GM12878 (cell line): ENCODE results near the gene MIA2. TPM values are rescaled to one million over a fixed set of nuclear protein-coding genes. Genes with fewer than 3 reads are reported as not detected.

Experiments used
- BACH1 ChIP-seq: fragments of 450-650 bp; IDR thresholded peaks from 2 replicates; pipeline ENCODE4 v1.6.1; 2017; ENCODE audit warnings: mild to moderate bottlenecking, borderline replicate concordance
- BCL11A ChIP-seq: IDR thresholded peaks from 2 replicates; pipeline ENCODE4 v1.6.1; 2011; ENCODE audit warnings: low read depth, low read length
- BCL3 ChIP-seq: IDR thresholded peaks from 2 replicates; pipeline ENCODE4 v1.6.1; 2011; ENCODE audit warnings: borderline replicate concordance, low read depth, mild to moderate bottlenecking, moderate library complexity, low read length; ENCODE audit not compliant: insufficient read depth, poor library complexity, severe bottlenecking
- CEBPB ChIP-seq, 2 experiments: fragments of 150-350 bp in 1 of 2; IDR thresholded peaks; 2 replicates each; pipeline ENCODE4 v1.6.1; 2012 to 2014; ENCODE audit warnings: low read depth in 2 of 2, low read length in 2 of 2, borderline replicate concordance in 1 of 2, inconsistent platforms in 1 of 2
- CHD4 ChIP-seq: fragments of 200-600 bp; sonication (generic); IDR thresholded peaks from 2 replicates; pipeline ENCODE4 v1.6.1; 2016; ENCODE audit warnings: mild to moderate bottlenecking
- DPF2 ChIP-seq: fragments of 450-650 bp; IDR thresholded peaks from 2 replicates; pipeline ENCODE4 v1.6.1; 2017; ENCODE audit warnings: mild to moderate bottlenecking
- FOS ChIP-seq: IDR thresholded peaks from 3 replicates; pipeline ENCODE4 v1.6.1; 2011; ENCODE audit warnings: borderline replicate concordance; ENCODE audit not compliant: insufficient read length; ENCODE audit errors: extremely low read depth
- GABPA ChIP-seq: IDR thresholded peaks from 2 replicates; pipeline ENCODE4 v1.6.1; 2014; ENCODE audit warnings: antibody characterized with exemption, low read depth, mild to moderate bottlenecking, inconsistent platforms
- KLF5 ChIP-seq: fragments of 450-650 bp; IDR thresholded peaks from 2 replicates; pipeline ENCODE4 v1.6.1; 2014; ENCODE audit warnings: mild to moderate bottlenecking; ENCODE audit not compliant: partially characterized antibody
- LARP7 ChIP-seq: fragments of 450-650 bp; IDR thresholded peaks from 2 replicates; pipeline ENCODE4 v1.6.1; 2017; ENCODE audit warnings: mild to moderate bottlenecking
- NR2C1 ChIP-seq: fragments of 450-650 bp; IDR thresholded peaks from 2 replicates; pipeline ENCODE4 v1.6.1; 2017; ENCODE audit warnings: antibody characterized with exemption, mild to moderate bottlenecking, moderate library complexity
- RELB ChIP-seq: fragments of 450-650 bp; IDR thresholded peaks from 2 replicates; pipeline ENCODE4 v1.6.1; 2017; ENCODE audit warnings: low read depth, mild to moderate bottlenecking, moderate library complexity
- SP1 ChIP-seq: IDR thresholded peaks from one replicate; pipeline ENCODE4 v1.6.1; 2011; ENCODE audit warnings: low read depth, low read length
- SRF ChIP-seq, 2 experiments: IDR thresholded peaks; 2 replicates each; pipeline ENCODE4 v1.6.1; 2011; ENCODE audit warnings: low read depth in 2 of 2, low read length in 2 of 2, mild to moderate bottlenecking in 1 of 2, moderate library complexity in 1 of 2
- STAT3 ChIP-seq: IDR thresholded peaks from 2 replicates; pipeline ENCODE4 v1.6.1; 2011; ENCODE audit warnings: low read depth, low read length, improper control_type of control experiment
- WRNIP1 ChIP-seq: IDR thresholded peaks from 2 replicates; pipeline ENCODE4 v1.6.1; 2011; ENCODE audit warnings: low read depth, low read length, improper control_type of control experiment, borderline replicate concordance
- ZNF274 ChIP-seq: IDR thresholded peaks from one replicate; pipeline ENCODE4 v1.8.0; 2011; ENCODE audit not compliant: insufficient read length, insufficient read depth
- polyA plus RNA-seq, 11 experiments: library from polyadenylated mRNA; depleted of rRNA in 4 of 11; unstranded in 6 of 11; stranded (reverse) in 5 of 11; fragments of >200 nt; fragmentation: Nextera tagmentation in 4 of 11; fragmentation: Illumina TruSeq in 1 of 11; extraction: Ambion mirVana in 4 of 11; extraction: Trizol in 1 of 11; gene quantifications; 1 replicate in 1 of 11; 2 replicates in 10 of 11; pipeline versions ENCODE4 v1.2.1 to v1.2.3, GENCODE V29; 2011 to 2016; ENCODE audit warnings: inconsistent platforms in 2 of 11, missing spikeins in 2 of 11, low read depth in 1 of 11
- total RNA-seq, 4 experiments: library from RNA; depleted of rRNA in 3 of 4; stranded (reverse); fragments of >200 nt in 3 of 4; fragmentation: Illumina TruSeq in 1 of 4; extraction: Trizol in 1 of 4; gene quantifications; 2 replicates each; pipeline versions ENCODE4 v1.2.1 to v1.2.3, GENCODE V29; 2013 to 2021
- TF ChIP-seq, protein P1 (sequence below): IDR thresholded peaks from 2 replicates; pipeline ENCODE4 v1.6.1; 2011; ENCODE audit warnings: low read depth, low read length, improper control_type of control experiment, borderline replicate concordance
- TF ChIP-seq, protein P2 (sequence below): fragments of 450-650 bp; IDR thresholded peaks from 2 replicates; pipeline ENCODE4 v1.6.1; 2018; ENCODE audit warnings: mild to moderate bottlenecking, low read depth, moderate library complexity; ENCODE audit not compliant: partially characterized antibody
- TF ChIP-seq, protein P3 (sequence below): IDR thresholded peaks from 2 replicates; pipeline ENCODE4 v1.6.1; 2011; ENCODE audit warnings: borderline replicate concordance, low read depth, mild to moderate bottlenecking, moderate library complexity, mixed read lengths, low read length; ENCODE audit not compliant: insufficient read depth; ENCODE audit errors: extremely low read length
- TF ChIP-seq, protein P4 (sequence below): fragments of 450-650 bp; IDR thresholded peaks from 2 replicates; pipeline ENCODE4 v1.6.1; 2018; ENCODE audit warnings: borderline replicate concordance, mild to moderate bottlenecking; ENCODE audit not compliant: partially characterized antibody

MIA2 gene
- total and polyA plus RNA-seq, 10 of the 15 experiments (the other 5 are each of a cell fraction or from before 2014, with no cell fraction given): 6.3 to 36.8 (median 17.1) TPM

GRCh38 chr14:39266525-39266870 lies 32.8 kb downstream of the MIA2 start (continued):
- TF ChIP-seq LARP7 (peak; percentile 65; the same call in 1 of the 2 replicates), BCL11A (0 out of 2 replicates have a peak, but pooled peaks have one; percentile 25), STAT3 (no peak), NR2C1 (peak; percentile 32; the same call in 1 of the 2 replicates), WRNIP1 (no peak), RELB (no peak), GABPA (peak; percentile 45; the same call in 1 of the 2 replicates), CEBPB (IDR thresholded peaks at IDR 0.05; ENCODE audit: borderline replicate concordance in 1 of 2, low read depth in 2 of 2, low read length in 2 of 2) (no peak), DPF2 (peak; percentile 76), BACH1 (no peak), SRF (IDR thresholded peaks at IDR 0.05; ENCODE audit: low read depth in 2 of 2, low read length in 2 of 2) (no peak), BCL3 (no peak), FOS (no peak), KLF5 (no peak), CHD4 (no peak), SP1 (no peak), ZNF274 (no peak)
- TF ChIP-seq, protein P1, sequence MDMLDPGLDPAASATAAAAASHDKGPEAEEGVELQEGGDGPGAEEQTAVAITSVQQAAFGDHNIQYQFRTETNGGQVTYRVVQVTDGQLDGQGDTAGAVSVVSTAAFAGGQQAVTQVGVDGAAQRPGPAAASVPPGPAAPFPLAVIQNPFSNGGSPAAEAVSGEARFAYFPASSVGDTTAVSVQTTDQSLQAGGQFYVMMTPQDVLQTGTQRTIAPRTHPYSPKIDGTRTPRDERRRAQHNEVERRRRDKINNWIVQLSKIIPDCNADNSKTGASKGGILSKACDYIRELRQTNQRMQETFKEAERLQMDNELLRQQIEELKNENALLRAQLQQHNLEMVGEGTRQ: no peak
- TF ChIP-seq, protein P2, sequence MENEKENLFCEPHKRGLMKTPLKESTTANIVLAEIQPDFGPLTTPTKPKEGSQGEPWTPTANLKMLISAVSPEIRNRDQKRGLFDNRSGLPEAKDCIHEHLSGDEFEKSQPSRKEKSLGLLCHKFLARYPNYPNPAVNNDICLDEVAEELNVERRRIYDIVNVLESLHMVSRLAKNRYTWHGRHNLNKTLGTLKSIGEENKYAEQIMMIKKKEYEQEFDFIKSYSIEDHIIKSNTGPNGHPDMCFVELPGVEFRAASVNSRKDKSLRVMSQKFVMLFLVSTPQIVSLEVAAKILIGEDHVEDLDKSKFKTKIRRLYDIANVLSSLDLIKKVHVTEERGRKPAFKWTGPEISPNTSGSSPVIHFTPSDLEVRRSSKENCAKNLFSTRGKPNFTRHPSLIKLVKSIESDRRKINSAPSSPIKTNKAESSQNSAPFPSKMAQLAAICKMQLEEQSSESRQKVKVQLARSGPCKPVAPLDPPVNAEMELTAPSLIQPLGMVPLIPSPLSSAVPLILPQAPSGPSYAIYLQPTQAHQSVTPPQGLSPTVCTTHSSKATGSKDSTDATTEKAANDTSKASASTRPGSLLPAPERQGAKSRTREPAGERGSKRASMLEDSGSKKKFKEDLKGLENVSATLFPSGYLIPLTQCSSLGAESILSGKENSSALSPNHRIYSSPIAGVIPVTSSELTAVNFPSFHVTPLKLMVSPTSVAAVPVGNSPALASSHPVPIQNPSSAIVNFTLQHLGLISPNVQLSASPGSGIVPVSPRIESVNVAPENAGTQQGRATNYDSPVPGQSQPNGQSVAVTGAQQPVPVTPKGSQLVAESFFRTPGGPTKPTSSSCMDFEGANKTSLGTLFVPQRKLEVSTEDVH: no peak
- TF ChIP-seq, protein P3, sequence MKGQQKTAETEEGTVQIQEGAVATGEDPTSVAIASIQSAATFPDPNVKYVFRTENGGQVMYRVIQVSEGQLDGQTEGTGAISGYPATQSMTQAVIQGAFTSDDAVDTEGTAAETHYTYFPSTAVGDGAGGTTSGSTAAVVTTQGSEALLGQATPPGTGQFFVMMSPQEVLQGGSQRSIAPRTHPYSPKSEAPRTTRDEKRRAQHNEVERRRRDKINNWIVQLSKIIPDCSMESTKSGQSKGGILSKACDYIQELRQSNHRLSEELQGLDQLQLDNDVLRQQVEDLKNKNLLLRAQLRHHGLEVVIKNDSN: no peak
- TF ChIP-seq, protein P4, sequence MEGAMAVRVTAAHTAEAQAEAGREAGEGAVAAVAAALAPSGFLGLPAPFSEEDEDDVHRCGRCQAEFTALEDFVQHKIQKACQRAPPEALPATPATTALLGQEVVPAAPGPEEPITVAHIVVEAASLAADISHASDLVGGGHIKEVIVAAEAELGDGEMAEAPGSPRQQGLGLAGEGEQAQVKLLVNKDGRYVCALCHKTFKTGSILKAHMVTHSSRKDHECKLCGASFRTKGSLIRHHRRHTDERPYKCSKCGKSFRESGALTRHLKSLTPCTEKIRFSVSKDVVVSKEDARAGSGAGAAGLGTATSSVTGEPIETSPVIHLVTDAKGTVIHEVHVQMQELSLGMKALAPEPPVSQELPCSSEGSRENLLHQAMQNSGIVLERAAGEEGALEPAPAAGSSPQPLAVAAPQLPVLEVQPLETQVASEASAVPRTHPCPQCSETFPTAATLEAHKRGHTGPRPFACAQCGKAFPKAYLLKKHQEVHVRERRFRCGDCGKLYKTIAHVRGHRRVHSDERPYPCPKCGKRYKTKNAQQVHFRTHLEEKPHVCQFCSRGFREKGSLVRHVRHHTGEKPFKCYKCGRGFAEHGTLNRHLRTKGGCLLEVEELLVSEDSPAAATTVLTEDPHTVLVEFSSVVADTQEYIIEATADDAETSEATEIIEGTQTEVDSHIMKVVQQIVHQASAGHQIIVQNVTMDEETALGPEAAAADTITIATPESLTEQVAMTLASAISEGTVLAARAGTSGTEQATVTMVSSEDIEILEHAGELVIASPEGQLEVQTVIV: no peak
